GM21717 (cell line): ENCODE data around the gene ZNF773.

Source experiments
- ATAC-seq: cut with Tn5 transposase; IDR thresholded peaks from one replicate; pipeline ENCODE4 v1.9.1; 2021; ENCODE audit warnings: mild to moderate bottlenecking, moderate library complexity; ENCODE audit not compliant: unreplicated experiment

ZNF773 gene

DNA sequence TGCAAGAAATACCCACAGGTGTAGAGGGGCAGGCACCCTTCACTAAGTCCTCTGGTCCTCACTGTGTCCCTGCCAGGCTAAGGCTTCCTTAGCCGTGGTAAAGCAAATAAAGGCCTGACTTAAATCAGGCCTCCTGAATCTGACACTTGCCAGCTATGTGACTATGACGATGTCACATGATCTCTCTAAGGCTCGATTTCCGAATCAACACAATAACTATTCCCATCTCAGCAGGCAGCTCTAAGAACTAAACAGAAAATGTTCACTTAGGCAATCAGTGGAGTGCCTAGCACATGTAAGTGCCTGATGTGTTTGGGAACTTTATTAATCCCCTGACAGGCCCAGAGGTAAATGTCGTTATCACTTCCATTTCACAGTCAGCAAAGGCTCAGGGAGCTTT is 57.9 kb downstream of the ZNF773 start:
- ATAC-seq: no peak
